IMR-90 (cell line): ENCODE results near the gene SERPINA3. TPM values are rescaled to one million over a fixed set of nuclear protein-coding genes. Genes with fewer than 3 reads are reported as not detected.

Experiments
- ATAC-seq: fragments of 200-7000 bp; cut with Tn5 transposase; 2 replicates; pipeline ENCODE4 v1.9.1; 2020; ENCODE audit warnings: low read depth, mild to moderate bottlenecking, moderate library complexity
- BruUV-seq: library from RNA; stranded (reverse); fragments of 400-500 nt; replicated peaks from 2 replicates; lab custom pipeline; 2021; lab: Mats Ljungman, UMichigan
- CTCF ChIA-PET: fragments of 300-600 bp; formaldehyde crosslinking; extraction: SDS; loops from one replicate; lab custom pipeline; 2021; ENCODE audit warnings: antibody characterized with exemption; lab: Yijun Ruan, JAX
- POLR2A ChIA-PET: fragments of 300-600 bp; sonication (Branson Sonifier 250); formaldehyde crosslinking; loops from one replicate; lab custom pipeline; 2022; ENCODE audit warnings: antibody characterized with exemption; ENCODE audit not compliant: unreplicated experiment; lab: Charles Lee
- DNase-seq: peaks from one replicate; pipeline ENCODE4 v3.0.0; 2013
- H2AFZ ChIP-seq: replicated peaks from 2 replicates; pipeline ENCODE3; 2013; ENCODE audit warnings: low read length, mild to moderate bottlenecking; ENCODE audit not compliant: poor library complexity
- H2AK5ac ChIP-seq: 2 replicates; pipeline ENCODE4 v1.6.1; 2013; ENCODE audit warnings: low read depth, low read length, inconsistent platforms
- H2AK9ac ChIP-seq: replicated peaks from 2 replicates; pipeline ENCODE3; 2013; ENCODE audit warnings: mild to moderate bottlenecking, low read depth, low read length, moderate library complexity; ENCODE audit not compliant: poor library complexity
- H2BK120ac ChIP-seq: 2 replicates; pipeline ENCODE4 v1.6.1; 2013; ENCODE audit warnings: low read depth, low read length, inconsistent platforms
- H2BK15ac ChIP-seq: 3 replicates; pipeline ENCODE4 v1.6.1; 2013; ENCODE audit warnings: low read depth, low read length, inconsistent platforms
- H2BK20ac ChIP-seq: 2 replicates; pipeline ENCODE4 v1.6.1; 2013; ENCODE audit warnings: low read depth, mild to moderate bottlenecking, inconsistent platforms, low read length, moderate library complexity
- H2BK5ac ChIP-seq: 2 replicates; pipeline ENCODE4 v1.6.1; 2013; ENCODE audit warnings: mild to moderate bottlenecking, low read depth, low read length, inconsistent platforms; ENCODE audit not compliant: poor library complexity, severe bottlenecking
- H3K14ac ChIP-seq: replicated peaks from 2 replicates; pipeline ENCODE4 v1.6.1; 2013; ENCODE audit warnings: low read depth, low read length, inconsistent platforms
- H3K18ac ChIP-seq: 2 replicates; pipeline ENCODE4 v1.6.1; 2013; ENCODE audit warnings: low read depth, low read length, control low read depth
- H3K23ac ChIP-seq: 2 replicates; pipeline ENCODE4 v1.6.1; 2013; ENCODE audit warnings: low read depth, low read length, inconsistent platforms
- H3K27ac ChIP-seq: 2 replicates; pipeline ENCODE4 v1.5.1; 2013; ENCODE audit warnings: mild to moderate bottlenecking, control low read depth, low read length; ENCODE audit not compliant: insufficient read depth
- H3K27me3 ChIP-seq: 2 replicates; pipeline ENCODE4 v1.6.1; 2013; ENCODE audit warnings: low read length; ENCODE audit not compliant: control insufficient read depth, insufficient read depth
- H3K36me3 ChIP-seq: 2 replicates; pipeline ENCODE4 v1.6.1; 2013; ENCODE audit warnings: low read length, mixed read lengths; ENCODE audit not compliant: control insufficient read depth, insufficient read depth
- H3K4ac ChIP-seq: 2 replicates; pipeline ENCODE4 v1.6.1; 2013; ENCODE audit warnings: low read depth, low read length, inconsistent platforms
- H3K4me1 ChIP-seq: 2 replicates; pipeline ENCODE4 v1.6.1; 2013; ENCODE audit warnings: low read length, mixed read lengths; ENCODE audit not compliant: control insufficient read depth, insufficient read depth
- H3K4me2 ChIP-seq: 2 replicates; pipeline ENCODE4 v1.6.1; 2013; ENCODE audit warnings: low read depth, mild to moderate bottlenecking, control low read depth, low read length, moderate library complexity
- H3K4me3 ChIP-seq: 2 replicates; pipeline ENCODE4 v1.5.1; 2013; ENCODE audit warnings: low read depth, mild to moderate bottlenecking, control low read depth, low read length, moderate library complexity; ENCODE audit not compliant: insufficient read depth
- H3K56ac ChIP-seq: 2 replicates; pipeline ENCODE4 v1.6.1; 2013; ENCODE audit warnings: low read length, inconsistent platforms; ENCODE audit not compliant: insufficient read depth; ENCODE audit errors: extremely low read depth
- H3K79me1 ChIP-seq, 2 experiments: 2 replicates each; pipeline ENCODE4 v1.6.1; 2013; ENCODE audit warnings: low read length in 2 of 2, inconsistent platforms in 1 of 2, low read depth in 1 of 2
- H3K9ac ChIP-seq: 2 replicates; pipeline ENCODE4 v1.6.1; 2013; ENCODE audit warnings: low read depth, low read length, control low read depth
- H3K9me1 ChIP-seq: 2 replicates; pipeline ENCODE4 v1.6.1; 2013; ENCODE audit warnings: low read length, inconsistent platforms; ENCODE audit not compliant: insufficient read depth
- H3K9me3 ChIP-seq: 2 replicates; pipeline ENCODE4 v1.6.1; 2013; ENCODE audit warnings: low read length; ENCODE audit not compliant: control insufficient read depth, insufficient read depth
- H4K20me1 ChIP-seq: 2 replicates; pipeline ENCODE4 v1.6.1; 2013; ENCODE audit warnings: low read length, inconsistent platforms; ENCODE audit not compliant: insufficient read depth
- H4K5ac ChIP-seq: 2 replicates; pipeline ENCODE4 v1.6.1; 2013; ENCODE audit warnings: mild to moderate bottlenecking, low read depth, low read length, control low read depth
- H4K8ac ChIP-seq, 2 experiments: 2 replicates each; pipeline ENCODE4 v1.6.1; 2013; ENCODE audit warnings: low read depth in 2 of 2, low read length in 2 of 2, control low read depth in 1 of 2, inconsistent platforms in 1 of 2
- H4K91ac ChIP-seq: 2 replicates; pipeline ENCODE4 v1.6.1; 2013; ENCODE audit warnings: low read depth, low read length, inconsistent platforms; ENCODE audit not compliant: insufficient read depth
- MAZ ChIP-seq: IDR thresholded peaks from 2 replicates; pipeline ENCODE4 v1.6.1; 2012; ENCODE audit warnings: low read depth, mild to moderate bottlenecking, low read length, improper control_type of control experiment, moderate library complexity, borderline replicate concordance
- WGBS, 2 experiments: methylation state at CpG; one replicate each; pipeline versions ENCODE4 v1.1.5 to v1.1.7; 2013; ENCODE audit warnings: missing lambda C conversion rate in 2 of 2; ENCODE audit not compliant: insufficient read length in 1 of 2; ENCODE audit errors: extremely low coverage in 2 of 2; 5-methylcytosine and 5-hydroxymethylcytosine counted together
- dilution Hi-C: fragments of 300-500 bp; cut with HindIII; formaldehyde crosslinking; loops from one replicate; pipeline ENCODE4 v1.14.3; 2018; ENCODE audit warnings: low sequenced_read_pairs; ENCODE audit not compliant: unreplicated experiment
- in situ Hi-C: fragments of 300-500 bp; cut with MboI; formaldehyde crosslinking; loops from 3 replicates; pipeline ENCODE4 v1.14.3; 2019; ENCODE audit warnings: low sequenced_read_pairs, inconsistent platforms, mixed read lengths
- intact Hi-C: fragments of 100-400 bp; cut with micrococcal nuclease; formaldehyde crosslinking; loops from 2 replicates; pipeline ENCODE4 v1.10.0; 2022
- polyA plus RNA-seq, 3 experiments: library from polyadenylated mRNA; depleted of rRNA; stranded (reverse); fragments of >200 nt; gene quantifications; 2 replicates each; pipeline ENCODE4 v1.2.3, GENCODE V29; 2012; ENCODE audit warnings: low replicate concordance in 1 of 3
- total RNA-seq: library from RNA; depleted of rRNA; stranded (reverse); fragments of >200 nt; gene quantifications from 2 replicates; pipeline ENCODE4 v1.2.3, GENCODE V29; 2012

The SERPINA3 gene
- total and polyA plus RNA-seq, 2 of the 4 experiments (the other 2 are of a cell fraction), result 0.36 to 0.48 TPM

- no TSS peak for BruUV-seq
- H4K8ac ChIP-seq, result no peak overlapping the region
- H3K14ac ChIP-seq, result no peak overlapping the region
- H3K9me3 ChIP-seq, result no peaks in the 10 kb centered on the region
- H3K36me3 ChIP-seq, result no peaks in the 10 kb centered on the region
- no peak for ATAC-seq
- ChIA-PET CTCF (no interaction called here), POLR2A (no interaction called here)
- H3K4me1 ChIP-seq, result no peaks in the 10 kb centered on the region
- dilution Hi-C loops (no loop called here), in situ Hi-C loops (no loop called here), intact Hi-C loops (no loop called here)
- H3K9ac ChIP-seq, result no peak overlapping the region
- H2BK15ac ChIP-seq, result no peak overlapping the region
- no peak overlapping the region for H2BK120ac ChIP-seq
- H2AK9ac ChIP-seq, result no peak overlapping the region
- no peak overlapping the region for H2AK5ac ChIP-seq
- H3K79me1 ChIP-seq, result no peaks in the 10 kb centered on the region
- no peak overlapping the region for H2AFZ ChIP-seq
- H4K20me1 ChIP-seq, result no peaks in the 10 kb centered on the region
- no peak overlapping the region for H2BK5ac ChIP-seq
- H3K27me3 ChIP-seq, result peaks cover 8% of the 10 kb centered on the region
- H3K56ac ChIP-seq, result no peak overlapping the region
- no peak for DNase-seq
- H3K27ac ChIP-seq, result no peak overlapping the region
- no peak overlapping the region for H4K5ac ChIP-seq
- H3K4ac ChIP-seq, result no peak overlapping the region
- H3K23ac ChIP-seq, result no peak overlapping the region
- no peak overlapping the region for H4K91ac ChIP-seq
- no peak overlapping the region for H3K4me3 ChIP-seq
- H3K4me2 ChIP-seq, result no peak overlapping the region
- 73% methylated on average over 3 of the region's 5 CpGs; no CpG with 5 or more reads in 1 of the 2 experiments for WGBS, 2 experiments
- H3K18ac ChIP-seq, result no peak overlapping the region
- H2BK20ac ChIP-seq, result no peak overlapping the region
- TF ChIP-seq MAZ, result no peak
- H3K9me1 ChIP-seq, result no peaks in the 10 kb centered on the region
These were observed 16.4 kb downstream of the SERPINA3 start for GRCh38 chr14:94628578-94628977.
